ENCODE results near the gene SLTM.
"Not testable (repeated sequence)": the region's sequence is repeated elsewhere in the genome, so short reads cannot be mapped to it uniquely, and the experiment has no call there.

Gene SLTM

GRCh38 chr15:58875343-58875742 is 58.1 kb downstream of the SLTM start:
- DNase-seq, result no peak

- no peak for DNase-seq
These were observed 60.2 kb downstream of the SLTM start for GRCh38 chr15:58873267-58873666.

GRCh38 chr15:58870451-58870850 is 63.0 kb downstream of the SLTM start:
- no peak for DNase-seq

- no peak for DNase-seq
These were observed 65.6 kb downstream of the SLTM start for GRCh38 chr15:58867926-58868325.

- DNase-seq, result no peak
These were observed 68.0 kb downstream of the SLTM start for GRCh38 chr15:58865425-58865880.

GRCh38 chr15:58864602-58865424 is 68.7 kb downstream of the SLTM start:
- no peak for DNase-seq

- no peak for DNase-seq
These were observed 71.2 kb downstream of the SLTM start for GRCh38 chr15:58862326-58862725.

- DNase-seq, result not testable (repeated sequence)
These were observed 76.9 kb downstream of the SLTM start for GRCh38 chr15:58856621-58857020.

- no peak for DNase-seq
These were observed 77.4 kb downstream of the SLTM start for GRCh38 chr15:58856086-58856485.

GRCh38 chr15:58854593-58854992 is 78.9 kb downstream of the SLTM start:
- no peak for DNase-seq

GRCh38 chr15:58852347-58852746 is 81.1 kb downstream of the SLTM start:
- no peak for DNase-seq

GRCh38 chr15:58851205-58851604 is 82.3 kb downstream of the SLTM start:
- not testable (repeated sequence) for DNase-seq

GRCh38 chr15:58842713-58843396 is 90.6 kb downstream of the SLTM start:
- no peak for DNase-seq

- no peak for DNase-seq
These were observed 93.4 kb downstream of the SLTM start for GRCh38 chr15:58840048-58840447.

GRCh38 chr15:58839485-58839884 is 94.0 kb downstream of the SLTM start:
- DNase-seq, result no peak

GRCh38 chr15:58833681-58834426 is 99.6 kb downstream of the SLTM start:
- not testable (repeated sequence) for DNase-seq

GRCh38 chr15:58830556-58830955 is 102.9 kb downstream of the SLTM start:
- DNase-seq, result no peak
